ENCODE results near the gene PHOX2A.
"Not testable (repeated sequence)": the region's sequence is repeated elsewhere in the genome, so short reads cannot be mapped to it uniquely, and the experiment has no call there.

Gene PHOX2A

GRCh38 chr11:72244060-72244360, at the start of gene PHOX2A:
PHOX2A (minus strand) TSS chr11:72244176; CDS start chr11:72244004, 172 bp downstream.
- no peak for DNase-seq (ENCODE audit: low read depth)

- no peak for DNase-seq (ENCODE audit: low read depth)
Observed at GRCh38 chr11:72293391-72293790, 49.4 kb upstream of the PHOX2A start.

GRCh38 chr11:72292106-72292785, 48.3 kb upstream of the PHOX2A start:
- no peak for DNase-seq (ENCODE audit: low read depth)

DNA sequence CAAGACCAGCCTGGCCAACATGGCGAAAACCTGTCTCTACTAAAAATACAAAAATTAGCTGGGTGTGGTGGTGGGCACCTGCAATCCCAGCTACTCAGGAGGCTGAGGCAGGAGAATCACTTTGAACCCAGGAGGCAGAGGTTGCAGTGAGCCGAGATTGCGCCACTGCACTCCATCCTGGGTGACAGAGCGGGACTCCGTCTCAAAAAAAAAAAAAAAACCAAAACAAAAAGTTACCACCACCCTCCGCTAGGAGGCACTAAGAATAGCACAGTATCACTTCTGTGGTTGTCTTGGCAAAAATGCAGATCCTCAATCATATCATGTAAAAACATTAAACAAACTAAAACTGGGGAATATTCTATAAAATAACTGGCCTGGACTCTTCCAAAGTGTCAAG, 46.8 kb upstream of the PHOX2A start:
- peak; percentile 20 for DNase-seq (ENCODE audit: low read depth)

- no peak for DNase-seq (ENCODE audit: low read depth)
Observed at GRCh38 chr11:72287293-72287692, 43.3 kb upstream of the PHOX2A start.

DNA sequence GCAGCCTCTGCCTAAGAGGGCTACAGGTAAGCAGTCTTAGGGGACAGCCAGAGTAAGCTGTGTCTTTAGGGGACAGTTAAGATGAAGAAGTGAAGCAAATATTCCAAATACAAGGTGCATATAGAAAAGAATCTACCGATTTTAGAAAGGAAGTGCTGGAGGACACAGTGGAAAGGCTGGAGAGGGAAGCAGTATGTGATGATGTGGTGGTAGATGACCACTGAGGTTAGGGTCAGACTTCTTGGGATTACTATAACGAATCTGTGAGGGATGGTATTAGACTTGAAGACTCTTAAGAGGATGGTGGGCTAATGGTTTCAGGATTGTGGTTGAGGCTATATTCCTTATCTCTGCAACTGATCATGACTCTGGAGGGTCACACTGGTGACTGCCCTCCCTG, 40.0 kb upstream of the PHOX2A start:
- DNase-seq (ENCODE audit: low read depth), result no peak

DNA sequence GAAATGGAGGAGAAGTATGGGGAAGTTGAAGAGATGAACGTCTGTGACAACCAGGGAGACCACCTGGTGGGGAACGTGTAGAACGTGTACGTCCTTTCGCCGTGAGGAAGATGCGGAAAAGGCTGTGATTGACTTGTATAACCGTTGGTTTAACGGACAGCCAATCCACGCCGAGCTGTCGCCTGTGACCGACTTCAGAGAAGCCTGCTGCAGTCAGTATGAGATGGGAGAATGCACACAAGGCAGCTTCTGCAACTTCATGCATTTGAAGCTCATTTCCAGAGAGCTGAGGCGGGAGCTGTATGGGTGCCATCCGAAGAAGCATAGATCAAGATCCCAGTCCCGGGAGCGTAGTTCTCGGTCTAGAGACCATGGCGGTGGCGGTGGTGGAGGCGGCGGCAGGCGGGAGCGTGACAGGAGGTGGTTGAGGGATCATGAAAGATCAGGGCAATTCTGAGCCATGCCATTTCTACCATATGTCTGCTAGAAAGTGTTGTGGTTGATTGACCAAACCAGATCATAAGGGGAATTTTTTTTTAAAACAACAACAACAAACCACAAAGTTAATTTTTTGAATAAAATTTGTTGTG, 36.8 kb upstream of the PHOX2A start:
- no peak for DNase-seq (ENCODE audit: low read depth)

DNA sequence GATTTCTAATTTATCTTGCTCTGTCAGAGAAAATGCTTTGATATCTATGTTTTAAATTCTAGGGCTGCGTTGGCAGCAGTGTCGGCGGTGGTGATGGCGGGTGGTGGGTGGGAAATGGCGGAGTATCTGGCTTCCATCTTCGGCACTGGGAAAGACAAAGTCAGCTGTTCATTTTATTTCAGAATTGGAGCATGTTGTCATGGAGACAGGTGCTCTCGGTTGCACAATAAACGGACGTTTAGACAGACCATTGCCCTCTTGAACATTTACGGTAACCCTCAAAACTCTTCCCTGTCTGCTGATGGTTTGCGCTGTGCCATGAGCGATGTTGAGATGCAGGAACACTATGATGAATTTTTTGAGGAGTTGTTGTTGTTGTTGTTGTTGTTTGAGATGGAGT, 36.1 kb upstream of the PHOX2A start:
- DNase-seq (ENCODE audit: low read depth), result no peak

DNA sequence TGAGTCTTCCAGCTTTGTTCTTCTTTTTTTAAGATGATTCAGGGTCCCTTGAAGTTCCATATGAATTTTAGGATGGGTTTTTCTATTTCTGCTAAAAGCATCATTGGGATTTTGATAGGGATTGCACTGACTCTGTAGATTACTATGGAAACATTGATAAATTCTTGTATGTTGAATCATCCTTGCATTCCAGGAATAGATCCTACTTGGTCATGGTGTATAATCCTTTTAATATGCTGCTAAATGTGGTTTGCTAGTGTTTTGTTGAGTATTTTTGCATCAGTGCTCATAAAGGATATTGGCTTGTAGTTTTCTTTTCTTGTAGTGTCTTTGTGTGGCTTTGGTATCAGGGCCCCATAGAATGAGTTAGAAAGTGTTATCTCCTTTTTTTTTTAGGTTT, 34.9 kb upstream of the PHOX2A start:
- DNase-seq (ENCODE audit: low read depth), result peak; percentile 46

DNA sequence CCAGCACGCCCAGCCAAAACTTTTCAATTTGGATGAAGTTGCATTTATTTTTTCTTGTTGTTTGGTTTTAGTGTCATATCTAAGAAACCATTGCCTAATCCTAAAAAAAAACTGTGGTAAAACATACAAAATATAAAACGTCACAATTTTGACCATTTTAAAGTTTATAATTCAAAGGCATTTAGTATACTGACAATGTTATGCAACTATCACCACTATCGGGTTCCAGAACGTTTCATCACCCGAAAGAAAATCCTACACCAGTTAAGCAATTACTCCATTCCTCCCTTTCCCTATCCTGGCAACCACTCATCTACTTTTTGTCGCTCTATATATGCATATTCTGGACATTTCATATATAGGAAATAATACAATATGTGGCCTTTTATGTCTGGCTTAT, 30.5 kb upstream of the PHOX2A start:
- DNase-seq (ENCODE audit: low read depth), result peak; percentile 38

DNA sequence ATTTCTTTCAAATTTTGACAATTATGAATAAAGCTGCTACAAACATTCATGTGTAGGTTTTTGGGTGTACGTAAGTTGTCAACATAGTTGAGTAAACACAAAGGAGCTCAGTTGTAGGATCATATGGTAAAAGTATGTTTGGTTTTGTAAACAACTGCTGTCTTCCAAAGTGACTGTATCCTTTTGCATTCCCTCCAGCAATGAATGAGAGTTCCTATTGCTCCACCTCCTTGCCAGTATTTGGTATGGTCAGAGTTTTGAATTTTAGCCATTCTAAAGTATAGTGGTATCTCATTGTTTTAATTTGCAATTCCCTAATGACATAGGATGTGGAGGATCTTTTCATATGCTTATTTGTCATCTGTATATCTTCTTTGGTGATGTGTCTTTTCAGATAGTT, 28.0 kb upstream of the PHOX2A start:
- DNase-seq (ENCODE audit: low read depth), result no peak

- DNase-seq (ENCODE audit: low read depth), result no peak
Observed at GRCh38 chr11:72267956-72268617, 24.1 kb upstream of the PHOX2A start.

DNA sequence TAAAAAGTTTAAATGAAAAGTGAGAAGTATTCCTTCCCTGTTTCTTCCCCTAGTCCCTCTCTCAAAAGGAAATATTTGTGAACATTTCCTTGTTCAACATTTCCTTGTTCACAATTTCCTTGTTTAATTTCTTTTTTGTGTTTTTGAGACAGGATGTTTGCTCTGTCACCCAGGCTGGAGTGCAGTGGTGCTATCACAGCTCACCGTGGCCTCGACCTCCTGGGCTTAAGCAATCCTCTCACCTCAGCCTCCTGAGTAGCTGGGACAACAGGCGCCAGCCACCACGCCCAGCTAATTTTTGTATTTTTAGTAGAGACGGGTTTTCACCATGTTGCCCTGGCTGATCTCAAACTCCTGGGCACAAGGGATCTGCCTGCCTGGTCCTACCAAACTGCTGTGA, 23.0 kb upstream of the PHOX2A start:
- not testable (repeated sequence) for DNase-seq (ENCODE audit: low read depth)

GRCh38 chr11:72265951-72266350, 22.0 kb upstream of the PHOX2A start:
- peak; percentile 18 for DNase-seq (ENCODE audit: low read depth)

DNA sequence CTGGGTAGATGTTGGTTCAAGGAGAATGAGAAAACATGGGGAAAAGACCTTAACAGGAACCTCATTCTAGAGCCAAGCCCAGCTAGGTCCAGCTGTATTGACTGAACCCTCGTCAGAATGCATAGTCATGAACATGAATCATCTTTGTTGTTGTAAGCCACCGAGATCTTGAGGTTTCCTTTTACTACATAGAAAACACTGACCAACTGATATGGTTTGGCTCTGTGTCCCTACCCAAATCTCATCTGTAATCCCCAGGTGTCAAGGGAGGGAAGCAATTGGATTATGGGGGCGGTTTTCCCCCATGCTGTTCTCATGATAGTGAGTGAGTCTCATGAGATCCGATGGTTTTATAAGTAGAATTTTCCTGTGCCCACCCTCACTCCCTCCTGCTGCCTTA, 19.4 kb upstream of the PHOX2A start:
- DNase-seq (ENCODE audit: low read depth), result peak; percentile 51

DNA sequence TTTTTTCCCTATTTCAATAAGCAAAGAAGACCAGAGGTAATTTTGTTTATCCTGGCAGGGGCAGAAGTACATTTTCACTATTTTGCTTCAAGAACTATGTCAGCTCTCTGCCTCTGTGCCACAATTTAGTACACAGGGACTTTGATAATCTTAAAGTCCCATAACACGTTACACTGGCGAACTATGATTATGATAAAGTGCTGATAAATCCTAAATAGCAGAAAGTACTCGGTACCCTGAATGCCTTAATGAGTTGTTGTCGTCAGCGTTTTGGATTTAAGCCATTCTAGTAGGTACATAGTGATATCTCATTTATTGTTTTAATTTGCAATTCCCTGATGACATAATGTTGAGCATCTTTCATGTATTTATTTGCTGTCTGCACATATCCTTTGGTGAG, 16.6 kb upstream of the PHOX2A start:
- no peak for DNase-seq (ENCODE audit: low read depth)

DNA sequence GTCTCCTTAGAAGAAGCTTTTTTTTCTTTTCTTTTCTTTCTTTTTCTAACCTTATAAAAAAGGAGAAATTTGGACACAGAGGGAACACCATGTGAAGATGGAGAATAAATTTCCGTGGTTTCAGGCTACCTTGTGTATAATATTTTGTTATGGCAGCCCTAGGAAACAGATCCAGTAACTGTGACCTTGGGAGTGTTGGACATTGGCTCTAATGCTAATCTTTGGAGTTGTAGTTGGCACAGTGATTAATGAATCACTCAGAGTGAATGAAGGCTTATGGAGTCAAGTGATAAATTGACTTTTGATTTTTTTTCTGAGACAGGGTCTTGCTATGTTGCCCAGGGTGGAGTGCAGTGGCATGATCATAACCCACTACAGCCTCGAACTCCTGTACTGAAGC, 15.5 kb upstream of the PHOX2A start:
- no peak for DNase-seq (ENCODE audit: low read depth)

DNA sequence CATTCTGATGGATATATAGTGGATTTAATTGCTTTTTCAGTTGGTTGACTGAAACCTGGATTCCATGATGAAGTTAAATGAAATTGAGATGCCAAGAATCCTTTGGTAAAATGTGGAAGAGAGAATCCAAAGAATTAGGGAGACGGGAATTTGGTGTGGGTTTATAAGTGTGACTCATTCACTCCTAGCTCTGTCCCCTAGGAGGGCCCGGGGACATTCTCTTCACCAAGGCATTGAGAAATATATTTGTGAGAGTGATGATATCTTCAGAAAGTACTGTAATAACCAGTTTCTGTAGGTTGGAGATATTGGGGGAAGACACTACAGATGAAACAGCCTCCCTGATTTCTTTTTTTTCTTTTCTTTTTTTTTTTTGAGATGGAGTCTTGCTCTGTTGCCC, 13.6 kb upstream of the PHOX2A start:
- no peak for DNase-seq (ENCODE audit: low read depth)

GRCh38 chr11:72254299-72254993, 10.5 kb upstream of the PHOX2A start:
- no peak for DNase-seq (ENCODE audit: low read depth)

DNA sequence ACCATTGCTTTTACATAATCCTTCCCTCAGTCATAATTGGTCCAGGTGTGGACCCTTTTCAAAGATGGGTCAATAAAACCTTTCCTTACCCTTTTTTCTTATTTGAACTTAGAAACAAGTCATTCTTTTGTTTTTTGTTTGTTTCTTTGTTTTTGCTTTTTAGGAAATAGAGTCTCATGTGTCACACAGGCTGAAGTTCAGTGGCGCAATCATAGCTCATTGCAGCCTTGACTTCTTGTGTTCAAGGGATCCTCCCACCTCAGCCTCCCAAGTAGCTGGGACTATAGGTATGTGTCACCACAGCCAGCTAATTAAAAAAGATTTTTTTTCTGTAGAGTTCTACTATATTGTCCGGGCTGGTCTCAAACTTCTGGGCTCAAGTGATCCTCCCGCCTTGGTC, 9.4 kb upstream of the PHOX2A start:
- no peak for DNase-seq (ENCODE audit: low read depth)

DNA sequence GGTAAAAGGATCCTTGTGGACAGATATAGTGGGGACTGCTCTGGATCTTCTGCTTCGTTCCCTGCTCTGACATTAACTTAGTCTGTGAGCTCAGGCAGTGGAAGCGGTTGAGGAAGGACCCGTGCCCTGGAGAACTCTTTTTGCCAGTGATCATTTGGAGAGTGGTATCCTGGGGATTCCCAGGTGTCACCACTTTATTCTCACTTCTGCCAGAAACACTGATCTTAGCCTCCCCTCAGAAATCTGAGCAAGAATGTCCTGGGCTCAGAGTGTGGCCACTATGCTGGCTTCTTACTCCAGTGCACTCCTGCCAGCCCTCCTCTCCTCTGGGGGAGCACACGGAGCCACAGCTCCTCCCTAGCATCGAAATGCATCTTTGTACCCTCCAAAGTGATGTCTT, 7.6 kb upstream of the PHOX2A start:
- DNase-seq (ENCODE audit: low read depth), result no peak

GRCh38 chr11:72250661-72251464, 6.9 kb upstream of the PHOX2A start:
- DNase-seq (ENCODE audit: low read depth), result no peak
